Ishikawa (cell line): ENCODE measurements around the gene PTPRM.

ENCODE experiments used
- CEBPB ChIP-seq: IDR thresholded peaks from 2 replicates; pipeline ENCODE4 v1.6.1; 2012
- CREB1 ChIP-seq: IDR thresholded peaks from 2 replicates; pipeline ENCODE4 v1.6.1; 2012; ENCODE audit warnings: low read depth
- EGR1 ChIP-seq: IDR thresholded peaks from 2 replicates; pipeline ENCODE4 v1.6.1; 2012
- EP300 ChIP-seq: IDR thresholded peaks from 2 replicates; pipeline ENCODE4 v1.6.1; 2012; ENCODE audit warnings: borderline replicate concordance
- FOXM1 ChIP-seq: IDR thresholded peaks from 2 replicates; pipeline ENCODE4 v1.6.1; 2012; ENCODE audit warnings: low read depth, borderline replicate concordance
- RAD21 ChIP-seq: IDR thresholded peaks from 2 replicates; pipeline ENCODE4 v1.6.1; 2012; ENCODE audit warnings: low read depth
- REST ChIP-seq: IDR thresholded peaks from 2 replicates; pipeline ENCODE4 v1.6.1; 2012; ENCODE audit warnings: low read depth, mild to moderate bottlenecking
- TAF1 ChIP-seq: IDR thresholded peaks from 2 replicates; pipeline ENCODE4 v1.6.1; 2012; ENCODE audit warnings: low read depth, mild to moderate bottlenecking
- TCF12 ChIP-seq: IDR thresholded peaks from 2 replicates; pipeline ENCODE4 v1.6.1; 2012; ENCODE audit warnings: low read depth
- TEAD4 ChIP-seq: IDR thresholded peaks from 2 replicates; pipeline ENCODE4 v1.6.1; 2012
- USF1 ChIP-seq: IDR thresholded peaks from 2 replicates; pipeline ENCODE4 v1.6.1; 2012
- YY1 ChIP-seq: IDR thresholded peaks from 2 replicates; pipeline ENCODE4 v1.6.1; 2012; ENCODE audit warnings: low read depth
- ZBTB7A ChIP-seq: IDR thresholded peaks from 2 replicates; pipeline ENCODE4 v1.6.1; 2012; ENCODE audit warnings: low read depth

DNA sequence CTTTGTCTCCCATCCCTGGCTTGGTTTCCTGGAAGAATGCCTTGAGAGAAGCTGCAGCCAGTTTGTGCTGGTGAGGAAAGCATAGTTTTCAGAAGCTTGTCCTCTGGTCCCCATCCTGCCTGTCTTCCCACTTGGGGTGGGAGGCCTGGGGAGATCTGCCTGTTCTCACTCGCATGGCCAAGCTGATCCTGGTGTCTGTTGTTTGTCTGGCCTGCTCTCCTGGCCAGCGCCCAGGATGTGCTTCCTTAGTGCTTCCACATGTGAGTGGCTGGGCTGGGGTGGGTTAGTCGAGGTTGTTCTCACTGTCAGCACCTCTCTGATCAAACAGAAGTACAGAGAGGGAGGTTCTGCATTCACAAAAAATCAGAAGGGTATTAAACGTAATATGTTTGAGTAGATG lies 49.5 kb downstream of the PTPRM start:
- TF ChIP-seq TAF1 (no peak), CREB1 (no peak), CEBPB (no peak), REST (no peak), ZBTB7A (no peak), EP300 (no peak), RAD21 (no peak), USF1 (no peak), EGR1 (no peak), YY1 (no peak), TEAD4 (no peak), TCF12 (no peak), FOXM1 (no peak)
